ENCODE data around the gene RAB26.
A peak's percentile ranks its signal among the peaks of the same experiment; 100 is the strongest.
"Not testable (repeated sequence)": the region's sequence is repeated elsewhere in the genome, so short reads cannot be mapped to it uniquely, and the experiment has no call there.

RAB26 gene

DNA sequence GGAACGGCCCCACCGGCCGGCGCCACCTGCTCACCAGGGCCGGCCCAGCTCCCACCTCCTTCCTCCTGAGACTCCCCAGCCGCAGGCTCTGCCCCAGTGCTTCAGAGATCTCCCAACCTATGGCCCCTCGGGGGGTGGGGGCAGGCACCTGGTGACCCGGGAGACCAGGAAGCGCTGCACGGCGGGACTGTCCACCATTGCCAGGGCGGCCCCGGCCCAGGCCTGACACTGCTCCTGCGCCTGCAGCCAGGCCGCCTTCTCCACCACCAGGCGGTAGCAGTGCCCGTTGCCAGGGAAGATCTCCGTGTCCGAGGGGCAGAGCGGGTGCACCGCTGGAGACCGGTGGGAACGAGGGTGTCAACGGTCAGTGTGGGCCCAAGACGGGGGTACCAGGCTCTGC, 31.1 kb upstream of the RAB26 start:
- H4K20me1 ChIP-seq (ENCODE audit: insufficient read depth, low read length); H3K27me3 ChIP-seq (replicated peaks; ENCODE audit: insufficient read depth, low read length); H2AFZ ChIP-seq (ENCODE audit: low read length); H3K9me2 ChIP-seq (replicated peaks; ENCODE audit: insufficient read depth, low read length); DNase-seq; H3F3A ChIP-seq (ENCODE audit: insufficient read depth, low read length); H3K9ac ChIP-seq (ENCODE audit: low read length); H3K36me3 ChIP-seq (replicated peaks; ENCODE audit: insufficient read depth, low read length); H3K4me1 ChIP-seq (ENCODE audit: low read length); H3K79me2 ChIP-seq (ENCODE audit: low read length); H3K27ac ChIP-seq (ENCODE audit: low read length); H3K4me2 ChIP-seq (ENCODE audit: low read depth, low read length); H3K4me3 ChIP-seq (ENCODE audit: low read length); H3K9me3 ChIP-seq (replicated peaks; ENCODE audit: insufficient read depth, low read length): not testable (repeated sequence)

DNA sequence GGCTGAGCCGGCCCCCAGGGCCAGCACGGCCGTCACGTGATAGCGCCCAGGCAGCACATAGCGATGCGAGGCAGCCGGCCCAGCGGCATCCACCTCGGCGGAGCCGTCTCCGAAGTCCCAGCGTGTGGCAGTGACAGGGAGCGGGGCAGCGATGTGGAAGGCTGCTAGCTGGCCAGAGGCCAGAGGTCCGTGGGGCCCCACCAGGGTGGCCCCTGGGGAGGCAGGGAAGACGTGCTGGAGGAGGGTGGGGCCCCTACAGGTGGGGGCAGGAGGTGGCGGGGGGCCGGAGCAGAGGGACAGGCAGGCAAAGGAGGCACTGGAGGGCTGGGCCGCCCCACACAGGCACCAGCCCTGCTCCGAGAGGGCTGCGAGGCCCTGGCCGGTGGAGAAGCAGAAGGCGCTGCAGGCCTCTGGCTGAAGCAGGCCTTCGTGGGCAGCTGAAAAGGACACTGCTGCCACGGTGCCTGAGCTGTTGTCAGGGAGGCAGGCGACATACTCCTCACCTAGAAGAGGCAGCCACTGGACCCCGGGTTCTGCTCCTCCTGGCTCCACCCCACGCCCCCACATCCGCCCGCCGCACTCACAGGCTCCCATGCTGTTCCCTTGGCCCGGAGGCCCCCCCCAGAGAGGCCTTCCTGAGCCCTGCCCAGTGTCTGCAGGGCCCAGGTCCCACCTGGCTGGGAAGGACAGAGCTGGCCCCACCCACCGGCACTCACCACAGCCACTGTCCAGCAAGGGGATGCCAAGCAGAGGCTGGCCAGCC, 30.3 kb upstream of the RAB26 start:
- H3K9me2 ChIP-seq (replicated peaks; ENCODE audit: insufficient read depth, low read length); DNase-seq; H3K4me1 ChIP-seq (ENCODE audit: low read length); H3K9ac ChIP-seq (ENCODE audit: low read length); H3F3A ChIP-seq (ENCODE audit: insufficient read depth, low read length); H4K20me1 ChIP-seq (ENCODE audit: insufficient read depth, low read length); H3K4me3 ChIP-seq (ENCODE audit: low read length); H3K27ac ChIP-seq (ENCODE audit: low read length); H3K36me3 ChIP-seq (replicated peaks; ENCODE audit: insufficient read depth, low read length); H3K79me2 ChIP-seq (ENCODE audit: low read length); H2AFZ ChIP-seq (ENCODE audit: low read length); H3K4me2 ChIP-seq (ENCODE audit: low read depth, low read length); H3K9me3 ChIP-seq (replicated peaks; ENCODE audit: insufficient read depth, low read length); H3K27me3 ChIP-seq (replicated peaks; ENCODE audit: insufficient read depth, low read length): not testable (repeated sequence)

DNA sequence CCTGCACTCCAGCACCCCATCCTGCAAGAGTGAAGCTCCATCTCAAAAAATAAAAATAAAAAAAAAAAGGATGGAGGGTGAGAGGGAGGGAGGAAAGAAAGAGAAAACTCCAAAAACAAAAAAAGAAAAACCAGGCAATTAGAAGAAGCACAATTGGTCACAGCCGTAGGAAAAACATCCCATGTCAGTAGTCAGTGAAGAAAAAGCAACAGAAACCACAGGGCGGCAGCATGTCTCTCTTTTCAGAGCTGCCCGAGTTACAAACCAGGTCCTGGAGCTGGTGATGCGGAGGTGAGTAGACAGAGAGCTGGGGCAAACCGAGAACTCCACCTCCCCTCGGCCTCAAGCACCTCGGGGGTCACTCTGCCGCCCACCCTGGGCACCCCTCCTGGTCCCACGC, 27.1 kb upstream of the RAB26 start:
- H3K27me3 ChIP-seq (replicated peaks; ENCODE audit: insufficient read depth, low read length); H3K36me3 ChIP-seq (replicated peaks; ENCODE audit: insufficient read depth, low read length); H3K9me3 ChIP-seq (replicated peaks; ENCODE audit: insufficient read depth, low read length); H2AFZ ChIP-seq (ENCODE audit: low read length); H3K27ac ChIP-seq (ENCODE audit: low read length); H4K20me1 ChIP-seq (ENCODE audit: insufficient read depth, low read length); H3K4me2 ChIP-seq (ENCODE audit: low read depth, low read length); DNase-seq; H3F3A ChIP-seq (ENCODE audit: insufficient read depth, low read length); H3K9ac ChIP-seq (ENCODE audit: low read length); H3K9me2 ChIP-seq (replicated peaks; ENCODE audit: insufficient read depth, low read length); H3K4me3 ChIP-seq (ENCODE audit: low read length); H3K4me1 ChIP-seq (ENCODE audit: low read length): not testable (repeated sequence)
- TF ChIP-seq, protein P1, sequence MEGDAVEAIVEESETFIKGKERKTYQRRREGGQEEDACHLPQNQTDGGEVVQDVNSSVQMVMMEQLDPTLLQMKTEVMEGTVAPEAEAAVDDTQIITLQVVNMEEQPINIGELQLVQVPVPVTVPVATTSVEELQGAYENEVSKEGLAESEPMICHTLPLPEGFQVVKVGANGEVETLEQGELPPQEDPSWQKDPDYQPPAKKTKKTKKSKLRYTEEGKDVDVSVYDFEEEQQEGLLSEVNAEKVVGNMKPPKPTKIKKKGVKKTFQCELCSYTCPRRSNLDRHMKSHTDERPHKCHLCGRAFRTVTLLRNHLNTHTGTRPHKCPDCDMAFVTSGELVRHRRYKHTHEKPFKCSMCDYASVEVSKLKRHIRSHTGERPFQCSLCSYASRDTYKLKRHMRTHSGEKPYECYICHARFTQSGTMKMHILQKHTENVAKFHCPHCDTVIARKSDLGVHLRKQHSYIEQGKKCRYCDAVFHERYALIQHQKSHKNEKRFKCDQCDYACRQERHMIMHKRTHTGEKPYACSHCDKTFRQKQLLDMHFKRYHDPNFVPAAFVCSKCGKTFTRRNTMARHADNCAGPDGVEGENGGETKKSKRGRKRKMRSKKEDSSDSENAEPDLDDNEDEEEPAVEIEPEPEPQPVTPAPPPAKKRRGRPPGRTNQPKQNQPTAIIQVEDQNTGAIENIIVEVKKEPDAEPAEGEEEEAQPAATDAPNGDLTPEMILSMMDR (IDR thresholded peaks at IDR 0.05; ENCODE audit: low read length) = peak; percentile 14; the same call in 1 of the 2 replicates
- peaks cover 13% of the 10 kb centered on the region for H3K79me2 ChIP-seq (ENCODE audit: low read length)

DNA sequence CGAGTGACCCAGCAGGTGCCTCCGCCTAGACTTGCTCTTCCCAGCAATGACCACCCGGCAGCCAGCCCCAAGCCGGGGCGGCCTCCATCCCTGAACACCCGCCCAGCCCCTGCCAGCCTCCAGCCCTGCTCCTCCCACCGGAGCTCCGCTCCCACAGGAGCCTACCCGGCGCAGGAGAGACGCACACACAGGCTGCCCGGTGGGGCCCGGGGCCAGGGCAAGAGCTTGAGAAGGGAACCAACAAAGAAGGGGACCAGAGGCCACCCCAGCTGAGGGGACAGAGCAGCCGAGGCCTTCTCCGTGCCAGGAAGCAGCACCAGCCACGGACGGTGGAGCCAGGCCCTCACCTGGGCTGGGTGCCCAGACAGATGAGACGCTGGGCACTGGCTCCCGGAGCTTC, 26.6 kb upstream of the RAB26 start:
- no peak for DNase-seq
- Histone ChIP-seq H3K79me2 (ENCODE audit: low read length) (peaks cover 18% of the 10 kb centered on the region), H3K4me1 (ENCODE audit: low read length) (no peaks in the 10 kb centered on the region), H3K9me3 (replicated peaks; ENCODE audit: insufficient read depth, low read length) (no peaks in the 10 kb centered on the region), H2AFZ (ENCODE audit: low read length) (no peak overlapping the region), H3K4me3 (ENCODE audit: low read length) (no peak overlapping the region), H3K27me3 (replicated peaks; ENCODE audit: insufficient read depth, low read length) (no peaks in the 10 kb centered on the region), H3K36me3 (replicated peaks; ENCODE audit: insufficient read depth, low read length) (no peaks in the 10 kb centered on the region), H3K4me2 (ENCODE audit: low read depth, low read length) (no peak overlapping the region), H3K9ac (ENCODE audit: low read length) (no peak overlapping the region), H3F3A (ENCODE audit: insufficient read depth, low read length) (no peaks in the 10 kb centered on the region), H4K20me1 (ENCODE audit: insufficient read depth, low read length) (no peaks in the 10 kb centered on the region), H3K9me2 (replicated peaks; ENCODE audit: insufficient read depth, low read length) (no peaks in the 10 kb centered on the region), H3K27ac (ENCODE audit: low read length) (no peak overlapping the region)
- TF ChIP-seq EZH2phosphoT487 (IDR thresholded peaks at IDR 0.05; ENCODE audit: low read length) (no peak), EZH2 (optimal IDR thresholded peaks at IDR 0.05; ENCODE audit: low read depth, low read length) (no peak)
- TF ChIP-seq, protein P1 (IDR thresholded peaks at IDR 0.05; ENCODE audit: low read length) = no peak
